ENCODE data around the gene ZNF618.

Gene ZNF618

DNA sequence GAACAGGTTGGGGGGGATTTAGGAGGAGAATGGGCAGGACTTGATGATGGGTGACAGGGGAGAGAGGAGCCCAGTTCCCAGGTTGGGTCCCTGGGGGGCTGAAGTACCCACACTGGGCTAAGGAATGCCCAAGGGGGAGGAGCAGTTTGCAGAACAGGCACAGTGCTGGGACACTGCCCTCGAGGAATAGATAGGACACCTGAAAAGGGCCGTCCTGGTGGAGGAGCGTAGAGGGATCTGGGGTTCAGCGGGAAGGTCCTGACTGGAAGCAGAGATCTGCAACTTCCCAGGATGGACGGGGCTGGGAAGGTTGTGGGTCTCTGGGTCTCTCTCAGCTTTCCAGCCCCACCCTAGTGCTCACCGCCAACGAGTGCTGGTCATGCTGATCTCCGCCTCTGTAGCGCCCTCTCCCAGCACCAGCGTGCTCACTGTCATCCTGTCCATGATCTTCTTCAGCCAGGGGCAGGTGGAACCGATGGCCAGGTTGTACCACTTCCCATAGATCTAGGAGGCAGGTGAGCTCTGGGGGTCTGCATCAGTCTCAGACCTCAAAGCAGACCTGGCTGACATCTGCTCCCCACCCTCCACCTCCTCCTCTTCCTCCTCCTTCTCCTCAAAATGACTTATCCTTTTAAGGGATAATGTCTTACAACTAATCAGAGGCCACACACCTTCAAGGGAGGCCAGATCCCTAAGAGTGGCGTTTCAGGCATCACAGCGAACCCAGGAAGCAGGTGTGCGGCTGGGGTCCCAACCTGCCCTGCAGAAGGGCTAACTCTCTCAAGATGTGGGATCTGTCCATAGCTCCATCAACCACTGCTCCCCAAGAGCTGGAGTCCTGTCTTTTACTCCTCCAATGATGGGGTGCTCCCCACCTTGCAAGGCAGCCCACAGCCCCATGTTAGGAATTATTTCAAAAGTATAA, 200.4 kb downstream of the ZNF618 start:
- H3K4me3 ChIP-seq (ENCODE audit: low read depth, low read length), result no peak overlapping the region
- no peak for DNase-seq (ENCODE audit: low read depth)
- TF ChIP-seq, protein P1, sequence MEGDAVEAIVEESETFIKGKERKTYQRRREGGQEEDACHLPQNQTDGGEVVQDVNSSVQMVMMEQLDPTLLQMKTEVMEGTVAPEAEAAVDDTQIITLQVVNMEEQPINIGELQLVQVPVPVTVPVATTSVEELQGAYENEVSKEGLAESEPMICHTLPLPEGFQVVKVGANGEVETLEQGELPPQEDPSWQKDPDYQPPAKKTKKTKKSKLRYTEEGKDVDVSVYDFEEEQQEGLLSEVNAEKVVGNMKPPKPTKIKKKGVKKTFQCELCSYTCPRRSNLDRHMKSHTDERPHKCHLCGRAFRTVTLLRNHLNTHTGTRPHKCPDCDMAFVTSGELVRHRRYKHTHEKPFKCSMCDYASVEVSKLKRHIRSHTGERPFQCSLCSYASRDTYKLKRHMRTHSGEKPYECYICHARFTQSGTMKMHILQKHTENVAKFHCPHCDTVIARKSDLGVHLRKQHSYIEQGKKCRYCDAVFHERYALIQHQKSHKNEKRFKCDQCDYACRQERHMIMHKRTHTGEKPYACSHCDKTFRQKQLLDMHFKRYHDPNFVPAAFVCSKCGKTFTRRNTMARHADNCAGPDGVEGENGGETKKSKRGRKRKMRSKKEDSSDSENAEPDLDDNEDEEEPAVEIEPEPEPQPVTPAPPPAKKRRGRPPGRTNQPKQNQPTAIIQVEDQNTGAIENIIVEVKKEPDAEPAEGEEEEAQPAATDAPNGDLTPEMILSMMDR (IDR thresholded peaks at IDR 0.05; ENCODE audit: low read depth, low read length, missing control alignments), result no peak

DNA sequence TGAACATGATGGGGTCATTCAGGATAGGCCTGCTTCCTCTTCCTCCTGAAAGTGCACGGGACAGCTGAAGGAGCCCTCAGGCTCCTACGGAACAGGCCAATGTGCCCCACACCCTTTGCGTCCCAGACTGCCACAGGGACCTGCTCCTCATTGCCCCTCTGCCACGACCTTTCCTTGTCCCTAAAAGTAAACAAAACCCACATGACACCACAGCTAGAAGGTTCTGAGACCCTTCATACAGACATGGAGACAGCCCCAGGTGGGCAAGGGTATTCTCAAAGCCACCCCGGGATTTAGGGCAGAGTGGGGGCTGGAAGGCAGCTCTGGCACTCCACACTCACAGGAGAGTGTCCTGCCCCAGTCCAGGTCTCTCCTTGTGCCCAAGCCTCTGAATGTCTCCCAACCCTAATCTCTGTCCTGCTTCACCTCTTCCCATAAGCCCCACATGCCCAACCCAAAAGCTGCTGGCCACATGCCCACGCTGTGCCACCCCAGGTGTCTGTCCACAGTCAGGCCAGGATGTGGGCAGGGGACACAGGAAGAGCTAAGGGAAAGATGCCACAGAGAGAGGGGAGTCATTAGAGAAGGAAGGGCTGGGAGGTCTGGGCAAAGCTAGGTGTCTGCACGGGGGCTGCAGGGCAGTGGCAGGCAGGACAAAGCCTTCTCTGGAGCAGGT, 201.2 kb downstream of the ZNF618 start:
- no peak overlapping the region for H3K4me3 ChIP-seq (ENCODE audit: low read depth, low read length)
- TF ChIP-seq, protein P1 (IDR thresholded peaks at IDR 0.05; ENCODE audit: low read depth, low read length, missing control alignments), result no peak
- no peak for DNase-seq (ENCODE audit: low read depth)

DNA sequence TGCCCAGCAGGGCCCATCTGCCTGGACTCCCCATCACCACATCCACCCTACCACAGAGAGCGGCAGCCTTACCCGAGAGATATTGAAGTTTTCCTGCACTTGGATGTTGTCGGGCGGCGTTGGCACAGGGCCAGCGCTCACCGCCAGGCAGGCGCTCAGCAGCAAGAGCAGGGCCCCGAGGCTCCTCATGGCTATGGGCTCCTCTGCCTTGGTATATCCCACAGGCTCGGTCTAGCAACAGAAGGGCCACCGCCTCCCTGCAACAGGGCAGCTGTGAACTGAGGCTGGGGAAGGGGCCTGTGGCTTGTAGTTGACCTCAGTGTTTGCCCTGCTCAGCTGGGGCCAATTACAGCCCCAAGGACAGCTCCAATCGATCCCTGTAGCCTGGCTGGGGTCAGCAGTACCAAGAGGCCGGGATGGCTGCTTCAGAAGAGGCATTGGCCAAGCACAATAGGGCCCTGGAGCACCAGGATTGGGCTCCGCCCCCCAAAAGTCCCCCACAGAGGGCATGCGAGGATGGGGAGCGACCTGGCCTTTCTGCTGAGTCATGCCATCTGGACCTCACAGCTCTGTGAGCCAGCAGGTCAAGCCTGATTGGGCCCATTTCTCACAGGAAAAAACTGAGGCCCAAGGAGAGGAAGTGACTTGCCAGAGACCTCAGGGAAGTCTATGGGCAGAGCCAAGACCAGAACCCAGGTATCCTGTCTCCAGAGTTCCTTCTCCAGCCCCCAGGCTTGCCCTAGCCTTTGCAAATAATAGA, 202.1 kb downstream of the ZNF618 start, which contains the start of gene AMBP:
TSS of gene AMBP (minus strand) at position 280 of the 760 bp plus-strand sequence. CDS start at position 189, 91 bp downstream.
- no peak for DNase-seq (ENCODE audit: low read depth)
- no peak within 1 kb of the TSS for H3K4me3 ChIP-seq (ENCODE audit: low read depth, low read length)
- TF ChIP-seq, protein P1 (IDR thresholded peaks at IDR 0.05; ENCODE audit: low read depth, low read length, missing control alignments), result no peak

DNA sequence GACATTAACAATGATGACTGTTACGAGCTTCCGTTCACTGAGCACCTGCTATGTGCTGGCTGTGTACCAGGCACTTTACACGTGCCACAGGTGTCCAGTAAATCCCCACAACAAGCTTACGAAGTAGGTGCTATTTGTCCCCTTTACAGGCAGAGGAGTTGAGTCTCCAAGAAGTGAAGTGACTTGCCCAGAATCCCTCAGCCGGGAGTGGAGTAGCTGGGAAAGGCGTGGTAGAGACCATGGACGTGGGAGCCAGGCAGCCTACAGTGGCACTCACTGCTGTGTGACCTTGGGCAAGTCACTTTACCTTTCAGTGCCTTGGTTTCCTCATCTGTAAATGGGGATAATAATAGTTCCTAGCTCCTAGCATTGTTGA, 202.7 kb downstream of the ZNF618 start:
- no peak overlapping the region for H3K4me3 ChIP-seq (ENCODE audit: low read depth, low read length)
- TF ChIP-seq, protein P1 (IDR thresholded peaks at IDR 0.05; ENCODE audit: low read depth, low read length, missing control alignments), result no peak
- no peak for DNase-seq (ENCODE audit: low read depth)

DNA sequence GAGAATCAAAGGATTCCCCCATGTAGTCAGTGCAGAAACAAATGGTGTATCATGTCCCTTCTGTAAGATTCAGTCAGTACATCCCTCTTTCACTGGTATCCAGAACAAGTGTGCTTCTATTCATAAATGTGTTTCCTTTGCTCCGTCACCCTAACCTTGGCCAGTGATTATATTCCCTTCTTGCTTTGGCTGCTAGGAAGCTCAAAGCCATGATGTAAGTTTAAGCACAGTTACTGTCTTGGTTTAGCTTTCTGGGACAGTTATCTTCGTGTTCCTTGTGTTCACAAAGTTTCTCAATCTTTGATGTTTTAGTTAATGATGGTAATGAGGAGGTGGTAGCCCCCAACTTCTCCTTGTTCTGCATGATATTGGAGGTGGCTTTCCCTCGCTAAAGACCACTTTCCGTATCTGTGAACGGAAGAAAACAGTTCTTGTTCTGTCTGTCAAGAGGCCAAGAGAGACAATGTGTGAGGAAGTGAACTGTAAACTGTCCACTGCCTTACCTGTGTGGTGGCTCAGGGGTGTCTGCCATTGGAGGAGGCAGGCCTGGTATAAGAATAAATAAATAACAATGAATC, 204.2 kb downstream of the ZNF618 start:
- no peak for DNase-seq (ENCODE audit: low read depth)
- TF ChIP-seq, protein P1 (IDR thresholded peaks at IDR 0.05; ENCODE audit: low read depth, low read length, missing control alignments), result no peak
- H3K4me3 ChIP-seq (ENCODE audit: low read depth, low read length), result no peak overlapping the region

DNA sequence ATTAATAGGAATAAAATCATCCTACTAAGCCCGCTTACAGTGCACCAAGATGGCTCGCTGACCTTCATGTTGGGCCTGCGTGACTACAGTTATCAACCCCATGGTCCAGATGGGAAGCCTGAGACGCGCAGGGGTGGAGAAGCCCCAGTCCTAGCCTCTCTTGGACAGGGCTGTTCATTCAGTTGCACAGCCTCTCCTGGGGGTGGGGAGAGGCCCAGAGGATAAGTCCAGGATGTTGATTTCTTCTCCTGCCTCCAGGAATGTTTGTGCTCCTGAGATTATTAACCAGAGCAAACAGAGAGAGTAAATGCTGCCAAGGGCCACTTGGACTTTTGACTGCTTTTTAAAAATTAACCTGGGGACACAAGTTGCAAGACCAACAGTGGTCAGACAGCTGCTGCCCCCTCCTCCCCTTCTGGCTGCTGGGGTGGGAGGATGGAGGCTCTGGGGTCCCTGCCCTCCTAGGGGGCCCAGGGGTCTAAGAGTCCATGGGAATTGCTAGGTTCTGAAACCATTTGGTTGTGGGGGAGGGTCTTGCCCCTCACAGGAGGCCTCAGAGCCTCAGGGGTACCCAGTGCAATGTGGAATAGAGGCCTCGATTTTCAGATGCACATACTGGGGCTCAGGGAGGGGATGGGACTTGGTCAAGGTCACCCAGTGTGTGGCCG, 204.8 kb downstream of the ZNF618 start:
- TF ChIP-seq, protein P1 (IDR thresholded peaks at IDR 0.05; ENCODE audit: low read depth, low read length, missing control alignments), result no peak
- no peak for DNase-seq (ENCODE audit: low read depth)

More for the DNA sequence above, 204.8 kb downstream of the ZNF618 start:
- no peak overlapping the region for H3K4me3 ChIP-seq (ENCODE audit: low read depth, low read length)

Data from GM12864 (cell line).